Activated CD4-positive, alpha-beta T cell treated with anti-CD3 and anti-CD28 coated beads for 48 hours (primary cell): Measurements from ENCODE around the gene STAMBP.
A peak's percentile ranks its signal among the peaks of the same experiment; 100 is the strongest.
"Not testable (repeated sequence)": the region's sequence is repeated elsewhere in the genome, so short reads cannot be mapped to it uniquely, and the experiment has no call there.

Source experiments
- DNase-seq: peaks from one replicate; pipeline ENCODE4 v3.0.0-alpha.2; 2020

STAMBP gene

DNA sequence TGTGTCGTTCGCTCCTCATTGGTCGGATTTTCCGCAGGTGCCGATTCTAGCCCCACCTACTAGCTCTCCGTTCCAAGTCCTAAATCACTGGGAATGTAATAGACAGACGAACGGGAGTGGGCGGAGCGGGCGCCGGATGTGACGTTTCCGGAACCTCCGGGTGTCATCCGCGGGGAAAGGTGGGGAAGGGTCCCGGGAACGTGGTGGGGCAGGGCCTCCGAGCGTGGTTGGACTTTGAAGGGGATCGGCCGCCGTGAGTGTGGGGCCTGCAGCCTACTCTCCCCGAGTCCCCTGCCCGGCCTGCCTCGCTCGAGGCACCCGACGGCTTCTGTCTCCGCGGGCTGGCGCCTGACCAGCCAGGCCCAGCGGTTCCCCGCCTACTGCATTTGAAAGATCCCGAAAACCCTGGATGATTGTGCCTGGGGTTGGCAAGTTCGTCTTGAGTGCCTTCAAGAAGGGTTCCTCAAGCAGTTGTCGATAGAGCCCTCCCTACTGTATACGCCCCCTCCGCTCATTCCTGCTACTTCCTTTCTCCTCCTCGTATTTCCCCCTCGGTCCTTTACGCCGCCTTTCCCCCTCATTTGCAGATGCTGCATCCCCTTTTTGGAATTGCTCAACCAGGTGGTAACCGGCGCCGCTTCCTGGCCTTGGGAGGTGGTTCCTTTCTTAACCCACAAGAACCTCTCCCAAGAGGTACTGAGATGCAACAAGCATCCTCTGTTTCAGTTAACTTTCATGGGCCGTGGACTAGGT, at the start of gene STAMBP:
TSS of gene STAMBP (plus strand) at position 144 of the 753 bp plus-strand sequence. CDS start 1,896 bp downstream, outside the sequence.
- DNase-seq, result peak; percentile 94

DNA sequence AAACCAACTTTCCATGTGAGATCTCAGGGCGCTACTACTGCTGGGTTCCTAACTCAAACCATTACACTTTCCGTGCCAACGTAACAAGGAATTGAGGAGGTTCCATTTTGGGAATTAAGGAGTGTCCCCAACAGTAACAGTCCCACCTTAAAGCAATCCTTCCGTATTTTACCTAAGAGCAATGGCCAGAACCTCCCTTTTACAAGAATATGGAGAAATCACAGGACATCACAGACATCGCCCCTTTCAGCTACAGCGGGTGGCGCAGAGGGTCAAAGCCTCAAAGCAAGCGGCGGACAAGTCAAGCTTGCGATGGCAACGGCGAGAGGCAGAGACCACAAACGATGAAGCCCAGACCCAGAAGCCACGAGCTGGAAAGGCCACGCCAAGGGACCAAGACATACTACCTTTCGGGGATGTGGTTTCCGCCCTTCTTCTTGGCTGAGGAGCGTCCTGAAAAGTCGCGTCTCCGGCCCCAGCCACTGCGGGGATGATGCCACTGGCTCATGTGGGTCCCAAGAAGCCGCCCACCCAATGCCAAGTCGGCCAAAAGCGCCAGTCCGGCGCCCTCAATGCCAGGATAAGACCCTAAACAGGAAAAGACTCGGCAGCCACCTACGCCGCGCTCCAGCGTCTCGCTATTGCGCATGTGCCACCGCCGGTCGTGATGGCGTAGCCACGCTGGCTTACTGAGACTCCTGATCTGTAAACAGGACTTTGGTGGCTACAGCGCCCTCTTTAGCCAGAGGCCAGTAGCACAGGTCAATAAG, 49.1 kb upstream of the STAMBP start, which contains the start of gene DUSP11:
TSS of gene DUSP11 (minus strand) at position 637 of the 770 bp plus-strand sequence. CDS start at position 508, 129 bp downstream.
- DNase-seq, result peak; percentile 98

DNA sequence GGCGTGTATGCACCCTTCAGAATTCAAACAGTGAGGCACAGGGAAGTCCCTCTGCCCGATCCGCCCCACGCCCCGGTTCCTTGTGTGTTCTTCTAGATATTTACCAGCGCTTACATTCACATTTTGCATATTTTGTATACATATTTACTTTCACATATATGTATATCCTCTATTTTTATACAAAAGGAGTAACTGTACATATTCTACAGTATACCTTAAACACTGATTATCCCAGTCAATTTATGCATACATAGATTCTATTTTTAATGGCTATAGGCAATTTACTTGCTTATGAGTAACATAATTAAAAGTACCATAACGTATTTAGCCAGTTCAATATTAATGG, 48.6 kb upstream of the STAMBP start:
- DNase-seq, result no peak

- not testable (repeated sequence) for DNase-seq
Measured at GRCh38 chr2:73783402-73783801, 45.4 kb upstream of the STAMBP start.

GRCh38 chr2:73783883-73784282, 44.9 kb upstream of the STAMBP start, which contains the start of gene C2orf78:
Gene C2orf78 (plus strand): TSS chr2:73784183. CDS start chr2:73784310, 127 bp downstream.
- not testable (repeated sequence) for DNase-seq

DNA sequence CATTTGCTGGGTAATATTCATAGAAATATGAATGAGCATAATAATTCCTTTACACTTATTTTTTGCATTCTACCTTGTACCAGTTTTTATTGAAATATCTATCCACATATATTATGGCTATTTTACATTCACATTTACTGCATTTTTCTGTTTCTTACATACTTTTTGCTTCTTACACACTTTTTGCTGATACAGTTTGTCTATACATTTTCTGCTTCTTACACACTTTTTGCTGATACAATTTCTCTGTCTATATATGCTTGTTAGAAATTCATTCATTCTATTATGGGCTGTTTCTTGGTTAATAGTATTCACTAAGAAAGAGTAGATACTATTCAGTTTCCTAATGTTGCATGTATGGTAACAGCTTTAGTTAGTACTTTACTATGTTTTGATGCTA, 16.9 kb upstream of the STAMBP start:
- no peak for DNase-seq

DNA sequence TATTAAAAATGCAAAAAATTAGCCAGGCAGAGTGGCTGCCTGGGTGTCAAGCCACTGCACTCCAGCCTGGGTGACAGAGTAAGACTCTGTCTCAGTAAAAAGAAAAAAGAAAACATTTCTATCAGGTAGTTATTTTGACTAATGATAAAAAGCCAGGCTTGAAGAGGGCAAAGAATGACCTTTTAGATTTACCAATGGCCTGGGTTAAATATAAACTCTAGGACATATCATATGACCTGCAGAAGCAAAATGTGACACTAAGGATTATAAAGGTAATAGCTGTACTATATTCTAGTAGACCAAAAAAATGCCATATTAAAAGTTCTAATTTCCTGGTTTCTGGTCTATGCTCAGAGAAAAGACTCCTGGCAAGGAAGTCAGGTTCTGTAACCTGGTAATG, 16.1 kb upstream of the STAMBP start:
- DNase-seq, result no peak

- no peak for DNase-seq
Measured at GRCh38 chr2:73818296-73818695, 10.5 kb upstream of the STAMBP start.

DNA sequence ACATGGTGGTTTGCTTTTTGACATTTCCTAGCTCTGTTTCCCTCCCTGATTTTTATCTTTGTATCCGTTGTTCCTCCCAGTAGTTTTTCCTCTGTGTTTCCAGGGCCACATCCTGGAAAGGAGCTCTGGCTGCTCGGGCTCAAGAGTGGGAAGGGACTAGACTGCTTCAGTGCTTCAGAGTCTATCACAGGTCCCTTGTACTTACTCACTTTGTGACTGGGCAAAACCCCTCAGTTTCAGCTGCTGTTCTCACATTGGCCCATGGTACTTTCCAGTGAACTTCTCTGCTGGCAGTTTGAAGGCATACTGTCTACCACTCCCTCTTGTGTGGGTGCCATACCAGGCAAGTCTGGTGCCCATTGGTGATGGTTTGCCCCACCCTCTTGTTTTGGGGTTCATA, 7.5 kb upstream of the STAMBP start:
- peak; percentile 58 for DNase-seq

- no peak for DNase-seq
Measured at GRCh38 chr2:73821669-73822068, 7.1 kb upstream of the STAMBP start.

- DNase-seq, result no peak
Measured at GRCh38 chr2:73822276-73822675, 6.5 kb upstream of the STAMBP start.

- no peak for DNase-seq
Measured at GRCh38 chr2:73822991-73823390, 5.8 kb upstream of the STAMBP start.

GRCh38 chr2:73823416-73823815, 5.3 kb upstream of the STAMBP start:
- no peak for DNase-seq

- no peak for DNase-seq
Measured at GRCh38 chr2:73823916-73824523, 4.7 kb upstream of the STAMBP start.

- DNase-seq, result no peak
Measured at GRCh38 chr2:73825408-73825807, 3.4 kb upstream of the STAMBP start.

DNA sequence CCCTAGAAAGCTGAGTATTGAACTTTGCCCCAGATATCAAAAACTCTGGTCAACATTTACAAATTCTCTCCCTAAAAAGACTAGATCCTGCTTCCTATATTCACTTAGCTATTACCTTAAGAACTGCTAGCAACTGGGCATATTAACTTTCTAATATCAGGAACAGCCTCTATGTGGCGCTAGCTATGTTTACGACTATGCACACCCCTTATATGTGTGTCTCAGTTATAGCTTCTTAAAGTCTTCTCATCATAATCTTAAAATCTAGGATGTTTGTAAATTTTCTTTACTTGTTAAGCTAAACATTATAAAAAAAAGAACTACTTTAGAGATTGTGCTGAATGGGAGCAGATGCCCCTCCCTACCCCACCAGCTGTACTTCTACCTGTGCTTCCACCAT, 1.7 kb upstream of the STAMBP start:
- no peak for DNase-seq

DNA sequence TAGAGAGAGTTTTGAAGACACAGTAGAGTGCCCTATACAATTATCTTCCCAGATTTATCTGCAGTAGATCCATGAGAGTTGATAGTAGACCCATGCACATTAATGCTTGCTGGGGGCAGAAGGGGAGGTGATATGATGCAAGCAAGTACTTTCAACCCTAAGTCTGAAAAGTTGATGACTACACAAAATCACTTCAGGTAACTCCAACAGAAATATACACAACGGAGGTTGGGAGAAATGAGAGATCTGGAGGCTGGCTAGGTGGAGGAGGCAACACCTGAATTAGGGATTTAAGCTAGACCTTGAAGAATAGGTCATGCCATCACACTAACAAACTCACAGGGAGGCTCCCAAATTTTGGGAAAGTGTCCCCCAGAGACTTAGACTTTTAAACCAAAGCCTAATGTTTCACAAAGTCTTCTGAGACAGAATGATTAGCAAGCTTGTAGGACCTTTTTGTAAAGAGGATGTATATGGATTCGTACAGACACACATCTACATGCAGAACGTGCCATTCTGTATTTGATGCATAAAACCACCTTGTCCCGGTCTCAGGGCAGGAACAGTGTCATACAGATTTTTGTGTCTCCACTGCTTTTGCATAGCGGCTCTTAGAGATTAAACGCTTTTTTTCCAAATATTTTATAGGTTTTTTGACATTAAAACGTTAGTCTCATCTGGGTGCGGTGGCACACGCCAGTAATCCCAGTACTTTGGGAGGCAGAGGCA, 937 bp upstream of the STAMBP start:
- DNase-seq, result no peak

DNA sequence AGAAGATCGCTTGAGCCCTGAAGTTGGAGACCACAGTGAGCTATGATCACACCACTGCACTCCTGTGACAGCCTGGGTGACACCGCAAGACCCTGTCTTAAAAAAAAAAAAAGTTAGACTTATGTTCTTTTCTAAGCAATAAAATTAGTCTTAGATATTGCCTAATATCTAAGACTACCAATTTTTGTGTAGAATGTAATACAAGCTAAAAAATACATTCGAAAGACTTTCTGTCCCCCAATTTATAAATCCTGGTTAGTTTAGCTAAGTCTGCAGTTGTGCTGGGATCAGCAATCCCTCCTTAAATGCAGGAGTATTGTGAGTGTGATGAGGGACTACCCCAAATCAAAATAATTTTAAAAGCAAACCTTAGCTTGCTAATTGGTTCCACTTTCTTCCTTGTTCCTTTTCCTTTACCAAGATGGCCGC, 358 bp upstream of the STAMBP start:
- DNase-seq, result no peak

DNA sequence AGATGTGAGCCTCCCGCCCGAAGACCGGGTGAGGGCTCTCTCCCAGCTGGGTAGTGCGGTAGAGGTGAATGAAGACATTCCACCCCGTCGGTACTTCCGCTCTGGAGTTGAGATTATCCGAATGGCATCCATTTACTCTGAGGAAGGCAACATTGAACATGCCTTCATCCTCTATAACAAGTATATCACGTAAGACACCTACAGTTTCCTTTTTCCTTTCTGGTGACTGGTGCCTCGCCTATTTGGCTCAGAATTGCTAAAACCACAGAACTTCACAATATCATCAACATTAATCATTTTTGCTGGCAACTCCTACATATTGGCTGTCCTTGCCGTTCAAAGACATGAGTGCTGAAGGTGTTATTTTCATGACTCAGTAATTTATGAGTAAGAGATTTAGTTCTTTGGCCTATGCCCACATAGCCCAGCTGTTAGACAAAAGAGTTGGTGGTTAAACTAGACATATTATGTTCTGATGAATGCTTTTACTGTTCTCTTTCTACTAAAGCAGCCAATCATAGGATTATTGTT, 2.2 kb downstream of the STAMBP start:
- peak; percentile 53 for DNase-seq

DNA sequence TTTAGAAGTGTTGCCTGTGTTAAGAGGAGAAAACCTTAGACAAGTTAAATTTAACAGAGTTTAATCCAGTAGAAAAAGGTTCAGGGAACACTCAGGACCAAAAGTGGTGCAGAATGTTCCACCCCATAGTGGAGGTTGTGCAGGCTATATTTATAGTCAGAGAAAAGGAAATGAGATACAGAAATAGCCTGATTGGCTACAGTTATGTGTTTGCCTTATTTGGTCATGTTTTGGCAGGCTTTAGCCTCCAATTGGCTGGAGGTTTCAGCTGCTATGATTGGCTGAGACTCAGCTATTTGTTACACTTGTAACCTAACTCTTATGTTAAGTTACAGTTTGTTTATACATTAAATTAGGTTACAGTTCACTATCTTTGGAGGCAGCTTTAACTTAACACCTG, 4.2 kb downstream of the STAMBP start:
- no peak for DNase-seq

DNA sequence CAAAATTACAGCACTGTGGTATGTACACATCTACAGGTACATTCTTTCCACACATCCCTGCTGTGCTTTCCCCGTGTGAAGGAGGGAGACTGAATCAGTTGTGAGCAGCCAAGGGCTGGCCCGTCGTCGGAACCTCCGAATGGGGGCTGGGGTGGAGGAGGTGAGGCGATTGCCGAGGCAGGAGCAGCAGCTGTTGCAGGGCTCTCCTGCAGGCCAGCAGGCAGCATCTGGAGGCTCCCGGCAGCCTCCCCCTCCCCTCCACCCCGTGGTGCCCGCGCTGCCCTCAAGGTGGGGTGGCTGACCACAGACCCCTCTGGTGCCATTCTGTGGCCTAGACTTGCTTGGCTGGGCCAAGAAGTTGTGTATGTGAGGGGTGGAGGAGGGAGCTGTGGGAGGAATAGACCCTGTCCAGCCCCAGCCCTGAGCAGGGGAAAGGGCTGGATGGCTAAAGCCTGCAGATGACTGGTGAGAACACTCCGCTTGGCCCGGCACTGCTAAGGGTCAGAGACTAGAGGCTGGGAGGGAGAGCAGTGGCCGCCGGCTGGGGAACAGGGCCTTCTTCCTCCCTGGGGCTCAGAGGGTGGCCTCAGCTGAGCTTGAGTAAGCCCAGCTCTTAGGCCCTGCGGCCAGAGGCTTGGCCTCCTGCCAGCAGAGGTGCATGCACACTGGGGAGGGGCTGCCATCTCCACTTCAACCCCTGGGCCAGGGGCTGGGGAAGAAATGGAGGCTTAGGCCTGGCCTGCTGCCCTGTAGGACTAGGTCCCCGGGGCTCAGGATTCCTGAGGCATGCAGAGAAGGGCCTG, 7.6 kb downstream of the STAMBP start:
- DNase-seq, result no peak
